Endothelial cell of umbilical vein (primary cell): ENCODE data around the gene NPLOC4. TPM values are rescaled to one million over a fixed set of nuclear protein-coding genes. Genes with fewer than 3 reads are reported as not detected.

ENCODE experiments used
- Bru-seq: library from RNA; stranded (reverse); fragments of 400-500 nt; gene quantifications from one replicate; lab custom pipeline; 2021; lab: Mats Ljungman, UMichigan
- BruChase-seq, 2 experiments: library from RNA; stranded (reverse); fragments of 400-500 nt; gene quantifications; one replicate each; lab custom pipeline; 2021; lab: Mats Ljungman, UMichigan
- BruUV-seq: library from RNA; stranded (reverse); fragments of 400-500 nt; replicated peaks from 2 replicates; lab custom pipeline; 2021; lab: Mats Ljungman, UMichigan
- CTCF ChIA-PET: fragments of 300-600, 350-600 bp; sonication (Branson Sonifier 250); formaldehyde crosslinking; loops from one replicate; lab custom pipeline; 2021; ENCODE audit warnings: antibody characterized with exemption, inconsistent platforms; lab: Charles Lee
- POLR2A ChIA-PET: fragments of 300-600, 350-600 bp; sonication (Branson Sonifier 250); formaldehyde crosslinking; loops from one replicate; lab custom pipeline; 2021; ENCODE audit warnings: antibody characterized with exemption, inconsistent platforms; lab: Charles Lee
- DNase-seq: peaks from one replicate; pipeline ENCODE4 v3.0.0-alpha.2; 2011; ENCODE audit warnings: low read depth, low spot score
- FAIRE-seq: peaks from 2 replicates; lab custom pipeline; 2011; peaks lifted over from hg19 to GRCh38; lab: Jason Lieb, UNC
- H2AFZ ChIP-seq: 2 replicates; pipeline ENCODE4 v1.6.0; 2012; ENCODE audit warnings: low read depth, low read length, control low read depth, inconsistent platforms
- H3K27ac ChIP-seq: 2 replicates; pipeline ENCODE4 v1.5.1; 2011; ENCODE audit warnings: low read depth, mild to moderate bottlenecking, control low read depth, low read length, moderate library complexity; ENCODE audit not compliant: insufficient read depth
- H3K27me3 ChIP-seq, 2 experiments: 2 replicates each; pipeline versions ENCODE4 v1.6.0 to v1.6.1; 2011; ENCODE audit warnings: low read length in 2 of 2, mixed read lengths in 1 of 2; ENCODE audit not compliant: control insufficient read depth in 2 of 2, insufficient read depth in 2 of 2
- H3K36me3 ChIP-seq, 2 experiments: 2 replicates in 1 of 2; 3 replicates in 1 of 2; pipeline ENCODE4 v1.5.1; 2011; ENCODE audit warnings: low read length in 2 of 2, mild to moderate bottlenecking in 1 of 2, moderate library complexity in 1 of 2; ENCODE audit not compliant: control insufficient read depth in 2 of 2, insufficient read depth in 2 of 2; ENCODE audit errors: extremely low read depth in 1 of 2
- H3K4me1 ChIP-seq: 3 replicates; pipeline ENCODE4 v1.5.1; 2011; ENCODE audit warnings: mild to moderate bottlenecking, low read length; ENCODE audit not compliant: control insufficient read depth, insufficient read depth; ENCODE audit errors: extremely low read depth
- H3K4me2 ChIP-seq: 2 replicates; pipeline ENCODE4 v1.6.1; 2011; ENCODE audit warnings: low read length, control low read depth, mixed read lengths; ENCODE audit not compliant: insufficient read depth
- H3K4me3 ChIP-seq, 3 experiments: fragments of 200-600 bp in 1 of 3; sonication (generic), shearing (Covaris generic) in 1 of 3; replicated peaks in 1 of 3; 2 replicates each; pipeline ENCODE4 v1.5.1; 2011 to 2016; ENCODE audit warnings: control low read depth in 3 of 3, low read length in 3 of 3, mild to moderate bottlenecking in 2 of 3, inconsistent platforms in 1 of 3, low read depth in 1 of 3, moderate library complexity in 1 of 3; ENCODE audit not compliant: insufficient read depth in 1 of 3
- H3K79me2 ChIP-seq: 2 replicates; pipeline ENCODE4 v1.6.0; 2012; ENCODE audit warnings: low read length, inconsistent platforms; ENCODE audit not compliant: control insufficient read depth, insufficient read depth
- H3K9ac ChIP-seq: replicated peaks from 2 replicates; pipeline ENCODE3; 2011; ENCODE audit warnings: low read length, control low read depth; ENCODE audit not compliant: insufficient read depth; ENCODE audit errors: extremely low read depth
- H3K9me1 ChIP-seq: replicated peaks from 3 replicates; pipeline ENCODE4 v1.6.0; 2011; ENCODE audit warnings: mild to moderate bottlenecking, low read length; ENCODE audit not compliant: control insufficient read depth, insufficient read depth; ENCODE audit errors: extremely low read depth
- H3K9me3 ChIP-seq: replicated peaks from 2 replicates; pipeline ENCODE4 v1.5.1; 2012; ENCODE audit warnings: low read length, inconsistent platforms; ENCODE audit not compliant: control insufficient read depth, insufficient read depth
- H4K20me1 ChIP-seq: replicated peaks from 2 replicates; pipeline ENCODE3; 2011; ENCODE audit warnings: mild to moderate bottlenecking, low read length; ENCODE audit not compliant: control insufficient read depth, insufficient read depth; ENCODE audit errors: extremely low read depth
- CTCF ChIP-seq, 2 donors: IDR thresholded peaks; 1 replicate in 1 of 2; 2 replicates in 1 of 2; pipeline ENCODE4 v1.5.1; 2011; ENCODE audit warnings: low read length in 2 of 2, mild to moderate bottlenecking in 2 of 2, moderate library complexity in 2 of 2, control low read depth in 1 of 2, inconsistent platforms in 1 of 2, low read depth in 1 of 2; ENCODE audit not compliant: insufficient read depth in 1 of 2; ENCODE audit errors: extremely low read depth in 1 of 2
- EZH2 ChIP-seq: IDR thresholded peaks from 2 replicates; pipeline ENCODE4 v1.6.1; 2012; ENCODE audit warnings: borderline replicate concordance, low read depth, mild to moderate bottlenecking, moderate library complexity, low read length, inconsistent platforms; ENCODE audit not compliant: severe bottlenecking
- FOS ChIP-seq: IDR thresholded peaks from 2 replicates; pipeline ENCODE4 v1.6.1; 2011; ENCODE audit warnings: mild to moderate bottlenecking, low read length, moderate library complexity, borderline replicate concordance; ENCODE audit not compliant: insufficient read depth
- GATA2 ChIP-seq: IDR thresholded peaks from 2 replicates; pipeline ENCODE4 v1.7.0; 2011; ENCODE audit warnings: low read depth, mild to moderate bottlenecking, moderate library complexity, mixed read lengths, low read length; ENCODE audit not compliant: insufficient read length, insufficient read depth
- JUN ChIP-seq: IDR thresholded peaks from 2 replicates; pipeline ENCODE4 v1.6.1; 2011; ENCODE audit warnings: borderline replicate concordance, low read depth; ENCODE audit not compliant: insufficient read length, insufficient read depth
- MAX ChIP-seq: IDR thresholded peaks from 2 replicates; pipeline ENCODE4 v1.6.1; 2011; ENCODE audit not compliant: insufficient read depth, insufficient read length
- MYC ChIP-seq: IDR thresholded peaks from one replicate; pipeline ENCODE4 v1.6.1; 2011; ENCODE audit warnings: mild to moderate bottlenecking, low read depth, low read length
- POLR2A ChIP-seq: IDR thresholded peaks from 2 replicates; pipeline ENCODE4 v1.6.1; 2012; ENCODE audit warnings: low read depth, mild to moderate bottlenecking, control low read depth, low read length
- POLR2AphosphoS5 ChIP-seq: IDR thresholded peaks from 2 replicates; pipeline ENCODE4 v1.6.1; 2012; ENCODE audit warnings: low read depth, mild to moderate bottlenecking, control low read depth, low read length, moderate library complexity; ENCODE audit not compliant: insufficient read depth
- dilution Hi-C: fragments of 300-500 bp; cut with MboI; formaldehyde crosslinking; loops from one replicate; pipeline ENCODE4 v1.15.0; 2019; ENCODE audit warnings: low sequenced_read_pairs; ENCODE audit not compliant: extremely low pct_ligation_motif_present
- intact Hi-C: fragments of 100-400 bp; cut with micrococcal nuclease; formaldehyde crosslinking; loops from one replicate; pipeline ENCODE4 v1.10.0; 2022
- long read RNA-seq: library from polyadenylated mRNA; stranded (forward); transcript quantifications from one replicate; pipeline ENCODE4 v2.0.0, GENCODE V29; 2021
- polyA minus RNA-seq, 3 experiments: library from RNA; depleted of rRNA, polyadenylated mRNA; stranded (reverse); fragments of >200 nt; gene quantifications; 1 replicate in 1 of 3; 2 replicates in 2 of 3; pipeline ENCODE4 v1.2.3, GENCODE V29; 2011
- polyA plus RNA-seq, 4 experiments: library from polyadenylated mRNA; depleted of rRNA in 3 of 4; stranded (reverse) in 3 of 4; unstranded in 1 of 4; fragments of >200 nt; gene quantifications; 2 replicates each; pipeline versions ENCODE4 v1.2.1 to v1.2.3, GENCODE V29; 2011 to 2012; ENCODE audit warnings: missing spikeins in 1 of 4
- total RNA-seq: library from RNA; stranded (reverse); gene quantifications from 2 replicates; pipeline ENCODE4 v1.2.3, GENCODE V29; 2021

Gene NPLOC4
- 150 and 160 TPM in 2 replicates for total RNA-seq
- polyA plus RNA-seq, result 175 and 181 TPM in 2 replicates
- 148 and 157 TPM in 2 replicates for polyA plus RNA-seq (2011; cell fraction: cytosol; rRNA removed)
- polyA plus RNA-seq (2011; cell fraction: nucleus; rRNA removed), result 200 and 214 TPM in 2 replicates
- 90.2 and 96.0 TPM in 2 replicates for polyA plus RNA-seq (2012)
- polyA minus RNA-seq, result 189 and 293 TPM in 2 replicates
- 69.6 TPM for polyA minus RNA-seq (2011; cell fraction: cytosol; rRNA and poly(A)+ RNA removed)
- 104 and 106 TPM in 2 replicates for polyA minus RNA-seq (2011; cell fraction: nucleus; rRNA and poly(A)+ RNA removed)
- percentile 89 among the genes with signal in this experiment for Bru-seq, nascent RNA
- percentile 93 among the genes with signal in this experiment for BruChase-seq, experiment 1, labeled RNA remaining after a 6-hour chase
- percentile 93 among the genes with signal in this experiment for BruChase-seq, experiment 2, labeled RNA remaining after a 2-hour chase
- long read RNA-seq, full-length matches to known transcripts, result 163 of 295 reads
- long read RNA-seq, partial matches to known transcripts, result 20 of 295 reads
- long read RNA-seq, other reads (novel, unspliced or antisense), result 112 of 295 reads

GRCh38 chr17:81636505-81637288, at the start of gene NPLOC4, which contains the start of gene TSPAN10:
Gene NPLOC4 (minus strand): TSS chr17:81637112. CDS start chr17:81636930, 182 bp downstream.
Gene TSPAN10 (plus strand): TSS chr17:81637196. CDS start chr17:81642413, 5,217 bp downstream.
- intact Hi-C loops (loop anchor here (2.0 kb wide), 1 partner anchor 30 kb away; the partner anchor contains the start of genes CCDC137 and OXLD1), dilution Hi-C loops (no loop called here)
- ChIA-PET CTCF (interaction anchor here (1.0 to 1.1 kb wide), 2 partner anchors 11 to 29 kb away, joined by 3 to 4 read pairs; no protein-coding TSS in a partner anchor), POLR2A (interaction anchor here (0.9 kb wide), 1 partner anchor 20 kb away, joined by 4 read pairs; the partner anchor contains the start of gene PDE6G)
- Histone ChIP-seq H2AFZ (peak within 1 kb of the TSS; percentile 99), H3K36me3 (no peaks in the 10 kb centered on the region), H3K79me2 (peaks cover 47% of the 10 kb centered on the region), H4K20me1 (peaks cover 6% of the 10 kb centered on the region), H3K9me1 (no peaks in the 10 kb centered on the region), H3K9me3 (no peaks in the 10 kb centered on the region), H3K4me3 (peak within 1 kb of the TSS; percentile 70 to 91 (median 84)), H3K27ac (peak within 1 kb of the TSS; percentile 75), H3K4me1 (peaks cover 11% of the 10 kb centered on the region), H3K9ac (peak within 1 kb of the TSS; percentile 93), H3K27me3 (no peaks in the 10 kb centered on the region), H3K4me2 (peak within 1 kb of the TSS; percentile 94)
- DNase-seq, result peak; percentile 80
- no peak for FAIRE-seq
- TF ChIP-seq MYC, result no peak
- peak; percentile 15 for TF ChIP-seq MAX
- no peak for TF ChIP-seq EZH2
- no peak for TF ChIP-seq CTCF (IDR thresholded peaks at IDR 0.05; ENCODE audit: extremely low read depth in 1 of 2, insufficient read depth in 1 of 2, low read depth in 1 of 2, low read length in 2 of 2)
- TF ChIP-seq POLR2AphosphoS5, result peak; percentile 96
- peak; percentile 81 for TF ChIP-seq POLR2A
- no peak for TF ChIP-seq JUN
- TF ChIP-seq FOS, result no peak
- no peak for TF ChIP-seq GATA2
- BruUV-seq, result TSS peak; percentile 36
